Nephron (organoid): ENCODE data around the gene PEPD.

Experiments
- H3K27ac Mint-ChIP-seq, 3 experiments: 2 replicates each; pipeline ENCODE4 v1.8.0; 2020; ENCODE audit warnings: mixed read lengths in 3 of 3, mild to moderate bottlenecking in 2 of 3, moderate library complexity in 1 of 3
- H3K27me3 Mint-ChIP-seq: 2 replicates; pipeline ENCODE4 v1.8.0; 2021; ENCODE audit warnings: low read depth, mild to moderate bottlenecking, moderate library complexity, mixed read lengths
- H3K36me3 Mint-ChIP-seq: 2 replicates; pipeline ENCODE4 v1.8.0; 2020; ENCODE audit warnings: low read depth, mixed read lengths
- H3K4me1 Mint-ChIP-seq: 2 replicates; pipeline ENCODE4 v1.8.0; 2020; ENCODE audit warnings: mixed read lengths
- H3K4me3 Mint-ChIP-seq, 3 experiments: 2 replicates each; pipeline ENCODE4 v1.8.0; 2020; ENCODE audit warnings: mild to moderate bottlenecking in 3 of 3, mixed read lengths in 3 of 3, moderate library complexity in 2 of 3
- H3K9me3 Mint-ChIP-seq: 2 replicates; pipeline ENCODE4 v1.8.0; 2020; ENCODE audit warnings: mixed read lengths
- CTCF ChIP-seq, 3 experiments: fragments of 200-600 bp; sonication (generic); IDR thresholded peaks; one replicate each; pipeline ENCODE4 v1.5.0; 2021; ENCODE audit warnings: antibody characterized with exemption in 3 of 3; ENCODE audit not compliant: unreplicated experiment in 3 of 3

Gene PEPD

GRCh38 chr19:33413426-33413725 lies 108.2 kb downstream of the PEPD start:
- TF ChIP-seq CTCF (IDR thresholded peaks at IDR 0.05; ENCODE audit: unreplicated experiment in 3 of 3): no peak
- H3K36me3 Mint-ChIP-seq: no peaks in the 10 kb centered on the region
- peaks cover 6% of the 10 kb centered on the region for H3K27me3 Mint-ChIP-seq
- H3K4me3 Mint-ChIP-seq: no peak overlapping the region
- H3K4me1 Mint-ChIP-seq: peaks cover 7% of the 10 kb centered on the region
- H3K27ac Mint-ChIP-seq: no peak overlapping the region
- H3K9me3 Mint-ChIP-seq: no peaks in the 10 kb centered on the region

DNA sequence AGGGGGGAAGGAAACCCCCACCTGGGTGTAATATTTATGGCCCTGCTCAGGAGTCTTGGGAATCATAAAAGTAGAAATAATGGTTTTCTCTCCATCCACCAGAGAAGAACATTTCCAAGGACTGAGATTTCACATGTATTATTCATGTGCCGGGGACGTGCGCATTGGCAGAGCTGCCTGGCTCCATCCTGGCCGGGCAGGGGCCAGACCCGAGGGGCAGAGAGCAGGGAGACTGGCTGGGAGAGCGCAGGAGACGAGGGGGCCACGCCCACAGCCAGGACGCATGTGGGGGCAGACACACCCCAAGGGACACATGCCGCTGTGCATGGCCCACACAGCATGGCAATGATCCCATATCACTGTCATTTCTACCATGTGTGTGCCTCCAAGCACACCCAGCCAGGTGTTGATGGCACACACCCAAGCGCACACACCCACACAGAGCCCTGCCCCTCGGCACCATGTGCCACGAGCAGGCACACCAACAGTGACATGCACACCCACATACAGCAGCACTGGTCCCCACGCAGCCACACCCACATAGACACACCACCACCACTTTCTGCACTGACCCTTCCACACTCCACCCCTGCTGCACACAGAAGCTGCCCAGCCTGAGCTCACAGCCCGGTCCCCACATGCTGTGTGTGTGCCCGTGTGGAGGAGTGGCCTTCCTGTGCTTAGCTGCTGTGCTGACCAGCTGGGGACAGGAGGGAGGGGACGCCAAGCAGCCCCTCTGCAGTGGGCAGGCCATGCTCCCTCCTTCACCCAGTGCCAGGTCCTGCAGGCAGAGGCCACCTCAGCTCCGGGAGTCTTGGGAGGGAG lies 108.8 kb downstream of the PEPD start:
- H3K27ac Mint-ChIP-seq: no peak overlapping the region
- no peak for TF ChIP-seq CTCF (IDR thresholded peaks at IDR 0.05; ENCODE audit: unreplicated experiment in 3 of 3)
- H3K4me3 Mint-ChIP-seq: no peak overlapping the region
- no peaks in the 10 kb centered on the region for H3K9me3 Mint-ChIP-seq
- no peaks in the 10 kb centered on the region for H3K36me3 Mint-ChIP-seq
- H3K27me3 Mint-ChIP-seq: peaks cover 3% of the 10 kb centered on the region
- peaks cover 7% of the 10 kb centered on the region for H3K4me1 Mint-ChIP-seq

GRCh38 chr19:33411621-33412180 lies 109.9 kb downstream of the PEPD start:
- TF ChIP-seq CTCF (IDR thresholded peaks at IDR 0.05; ENCODE audit: unreplicated experiment in 3 of 3): no peak
- Mint-ChIP-seq H3K9me3 (no peaks in the 10 kb centered on the region), H3K4me1 (peaks cover 5% of the 10 kb centered on the region), H3K27ac (no peak overlapping the region), H3K4me3 (no peak overlapping the region), H3K36me3 (no peaks in the 10 kb centered on the region), H3K27me3 (peaks cover 3% of the 10 kb centered on the region)

- no peak overlapping the region for H3K4me3 Mint-ChIP-seq
- no peaks in the 10 kb centered on the region for H3K36me3 Mint-ChIP-seq
- H3K27me3 Mint-ChIP-seq: peaks cover 3% of the 10 kb centered on the region
- peak overlapping the region in 1 of 3 experiments; percentile 65 for H3K27ac Mint-ChIP-seq
- TF ChIP-seq CTCF (IDR thresholded peaks at IDR 0.05; ENCODE audit: unreplicated experiment in 3 of 3): no peak
- no peaks in the 10 kb centered on the region for H3K4me1 Mint-ChIP-seq
- H3K9me3 Mint-ChIP-seq: no peaks in the 10 kb centered on the region
Measured at GRCh38 chr19:33410915-33411401, 110.6 kb downstream of the PEPD start.

DNA sequence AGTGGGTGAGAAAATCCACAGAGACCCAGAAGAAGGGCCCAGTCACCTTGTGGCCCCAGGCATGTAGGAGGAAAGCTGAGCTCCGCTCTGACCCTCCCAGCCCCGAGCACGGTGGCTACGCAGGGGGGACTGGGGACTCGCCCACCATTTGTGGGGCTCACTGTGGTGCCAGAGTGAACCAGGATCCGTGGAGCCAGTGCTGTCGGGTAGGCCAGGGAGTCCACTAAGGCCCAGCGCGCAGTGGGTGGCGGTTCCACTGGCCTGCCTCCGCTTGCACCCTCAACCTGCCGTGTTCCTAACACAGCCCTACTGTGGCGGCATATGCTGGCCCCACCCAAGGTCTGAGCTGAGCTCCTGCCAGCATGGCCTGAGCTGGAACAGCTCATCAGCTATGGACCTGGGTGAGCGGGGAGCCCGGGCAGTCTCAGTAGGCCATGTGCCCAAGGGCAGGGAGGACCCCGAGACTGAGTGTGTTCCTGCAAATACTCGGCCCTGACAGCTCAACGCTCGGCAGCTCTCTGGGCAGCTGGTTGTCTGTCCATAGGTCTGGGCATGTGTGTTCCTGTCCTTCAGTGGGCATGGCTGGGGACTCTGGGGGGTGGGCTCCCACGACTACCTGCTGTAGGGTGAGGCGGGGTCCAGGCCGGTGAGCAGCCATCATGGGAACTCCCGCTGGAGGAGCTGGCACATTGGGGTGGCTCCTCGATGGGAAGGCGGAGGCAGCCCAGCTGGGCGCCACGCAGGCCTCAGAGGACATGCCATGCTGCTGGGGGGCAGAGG lies 111.5 kb downstream of the PEPD start:
- Mint-ChIP-seq H3K27me3 (peaks cover 1% of the 10 kb centered on the region), H3K36me3 (no peaks in the 10 kb centered on the region), H3K4me1 (peaks cover 4% of the 10 kb centered on the region), H3K27ac (no peak overlapping the region), H3K9me3 (no peaks in the 10 kb centered on the region), H3K4me3 (no peak overlapping the region)
- TF ChIP-seq CTCF (IDR thresholded peaks at IDR 0.05; ENCODE audit: unreplicated experiment in 3 of 3): no peak
